Activated gamma-delta T cell treated with anti-CD3 and anti-CD28 coated beads, Interleukin-2, amount 50 U/mL, for 16 hours (primary cell): Measurements from ENCODE around the gene PCBP3.

Source experiments
- DNase-seq: peaks from one replicate; pipeline ENCODE4 v3.0.0-alpha.2; 2020; ENCODE audit warnings: low read depth

PCBP3 gene

DNA sequence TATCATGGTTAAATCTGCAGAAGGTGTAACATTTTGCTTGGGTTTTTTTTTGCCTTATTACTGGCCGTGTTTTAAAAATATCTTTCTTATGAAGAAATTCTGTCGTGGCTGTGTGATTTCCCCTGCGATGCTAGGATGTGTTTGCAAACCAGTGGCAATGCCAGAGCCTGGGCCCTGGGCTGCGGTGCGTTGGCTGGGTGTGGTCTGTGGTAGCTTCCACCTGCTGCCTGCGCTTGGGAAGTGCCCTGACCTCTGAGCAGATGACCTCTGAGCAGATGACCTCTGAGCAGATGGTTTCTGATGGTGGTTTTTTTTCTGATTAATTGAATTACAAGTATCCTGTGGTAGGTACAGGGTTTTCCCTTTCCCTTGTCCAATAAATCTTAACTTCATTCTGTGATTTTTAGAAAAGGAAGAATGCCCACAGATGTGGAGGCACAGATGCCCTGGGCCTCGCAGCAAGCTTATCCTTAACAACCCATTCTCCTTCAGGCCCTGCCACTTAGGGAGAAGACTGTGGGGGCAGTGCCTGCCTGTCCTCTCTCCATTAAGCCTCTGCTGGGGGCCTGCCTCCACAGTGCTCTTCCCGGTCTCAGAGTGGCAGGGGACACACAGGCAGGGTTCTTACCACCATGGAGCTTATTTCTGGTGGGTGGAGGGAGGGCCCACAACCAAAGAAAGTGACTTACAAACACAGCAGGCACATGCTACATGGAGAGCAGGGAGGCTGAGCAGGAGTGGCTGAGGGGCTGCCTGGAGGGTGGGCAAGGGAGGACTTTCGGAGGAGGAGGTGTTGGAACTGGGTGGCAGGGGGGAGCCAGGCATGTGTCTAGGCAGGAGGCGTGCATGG, 81.7 kb downstream of the PCBP3 start:
- DNase-seq: no peak

DNA sequence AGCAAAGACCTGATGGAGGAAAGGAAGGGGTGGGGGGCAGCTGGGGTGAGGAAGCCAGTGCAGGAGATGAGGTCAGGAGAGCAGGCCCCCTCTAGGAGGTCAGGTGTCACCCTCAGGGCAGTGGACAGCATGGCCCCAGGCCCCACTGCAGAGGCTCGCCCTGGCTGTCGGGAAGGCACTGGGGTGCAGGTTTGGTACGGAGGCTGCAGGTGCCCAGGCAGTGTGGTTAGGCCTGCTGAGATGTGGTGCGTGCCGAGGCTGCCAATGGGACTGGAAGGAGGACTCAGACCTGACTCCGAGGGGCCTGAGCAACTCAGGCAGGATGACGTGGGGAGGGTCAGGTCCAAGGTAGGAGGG, 82.3 kb downstream of the PCBP3 start:
- DNase-seq: no peak

DNA sequence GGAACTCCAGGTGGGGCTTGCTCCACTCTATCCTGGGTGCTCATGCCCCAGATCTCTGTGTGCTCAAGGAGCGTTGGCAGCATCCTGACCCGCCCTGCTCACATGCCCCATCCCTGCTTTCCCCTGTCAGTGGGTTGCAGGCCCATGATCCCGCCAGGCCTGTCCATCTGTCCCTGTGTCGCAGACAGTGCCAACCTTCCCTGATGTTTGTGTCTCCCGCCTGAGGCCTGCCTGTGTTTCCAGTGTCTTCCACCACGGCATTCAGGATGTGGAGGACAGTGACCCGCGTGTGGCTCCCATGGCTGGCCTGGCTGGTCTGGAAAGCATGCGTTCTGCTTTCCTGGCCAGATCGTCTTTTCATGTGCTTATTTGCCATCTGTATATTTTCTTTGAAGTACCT, 82.9 kb downstream of the PCBP3 start:
- DNase-seq: no peak

DNA sequence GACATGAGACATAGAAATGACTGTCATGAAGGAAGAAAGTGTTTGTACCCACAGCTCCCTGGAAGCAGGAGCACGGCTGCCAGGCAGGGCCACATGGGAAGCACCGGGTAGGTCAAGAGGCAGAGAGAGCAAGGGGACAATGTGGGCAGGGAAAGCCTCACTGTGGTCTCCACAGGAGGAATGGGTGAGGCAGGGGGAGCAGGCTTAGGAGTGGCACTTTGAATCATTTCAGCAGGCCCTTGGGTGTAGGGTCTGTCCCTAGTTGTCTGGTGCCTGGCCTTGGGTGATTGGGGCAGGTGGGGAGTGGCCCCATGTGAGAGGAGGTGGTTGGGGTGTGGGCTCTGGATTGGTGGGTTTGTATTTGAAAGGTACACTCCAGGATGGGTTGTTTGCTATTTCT, 83.9 kb downstream of the PCBP3 start:
- no peak for DNase-seq

DNA sequence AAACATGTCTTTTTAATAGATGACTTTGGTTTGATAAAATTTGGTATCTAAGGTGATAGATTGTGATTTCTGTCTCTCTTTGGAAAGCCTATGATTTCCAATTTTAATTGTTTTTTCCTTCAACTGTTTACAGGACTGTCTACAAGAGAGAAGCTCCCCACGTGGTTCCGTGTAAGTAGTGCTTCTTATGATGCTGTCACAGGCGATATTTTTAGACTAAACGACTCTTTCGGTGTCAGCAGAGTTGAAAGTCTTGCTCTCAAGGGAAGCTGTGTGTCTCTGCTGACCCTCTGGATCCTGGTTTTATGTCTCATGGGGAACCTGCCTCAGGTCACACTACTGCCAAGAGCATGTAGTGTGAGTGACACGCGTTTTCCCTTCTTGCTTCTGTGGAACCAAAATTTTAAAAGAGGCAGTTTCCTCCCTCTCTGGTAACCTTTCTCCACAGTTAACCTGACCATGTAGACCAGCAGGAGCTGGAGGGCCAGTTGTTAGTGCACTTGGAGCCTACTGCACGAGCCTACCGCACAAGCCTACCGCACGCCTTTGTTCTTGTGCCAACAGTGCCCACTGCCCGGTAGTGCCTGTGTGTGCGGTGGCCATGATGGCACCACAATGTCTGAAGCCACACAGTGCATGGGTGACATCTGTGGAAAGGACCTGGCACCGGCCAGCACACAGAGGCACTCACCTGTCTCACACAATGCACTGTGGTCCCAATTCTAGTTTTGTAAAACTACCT, 91.9 kb downstream of the PCBP3 start:
- no peak for DNase-seq

DNA sequence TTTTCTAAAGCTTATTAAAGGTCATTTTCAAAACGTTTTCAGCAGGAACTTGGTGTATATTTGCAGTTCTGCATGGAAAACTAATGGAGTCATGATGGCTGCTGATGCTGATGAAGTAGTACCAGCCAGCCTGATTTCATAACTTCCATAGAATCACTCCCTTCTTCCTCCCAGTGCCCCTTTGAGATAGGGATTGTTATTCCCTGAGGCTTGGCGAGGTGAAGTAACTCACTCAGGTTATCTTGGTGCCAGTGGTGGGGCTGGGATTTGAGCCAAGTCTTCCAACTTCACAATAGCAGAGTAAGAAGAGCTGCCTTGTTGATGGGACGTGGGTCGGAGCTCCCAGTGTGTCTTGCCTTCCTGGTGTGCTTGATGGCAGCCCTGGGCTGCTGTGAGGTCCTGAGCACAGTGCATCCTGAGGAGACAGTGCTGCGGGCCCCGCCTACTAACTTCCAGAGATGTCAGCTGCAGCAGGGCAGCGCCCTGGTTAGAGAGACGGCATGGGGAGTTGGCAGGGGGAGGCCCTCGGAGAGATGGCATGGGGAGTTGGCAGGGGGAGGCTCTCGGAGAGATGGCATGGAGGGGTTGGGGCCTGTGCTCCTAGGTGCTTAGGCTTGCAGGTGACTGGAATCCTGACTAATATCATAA, 92.6 kb downstream of the PCBP3 start:
- DNase-seq: no peak

DNA sequence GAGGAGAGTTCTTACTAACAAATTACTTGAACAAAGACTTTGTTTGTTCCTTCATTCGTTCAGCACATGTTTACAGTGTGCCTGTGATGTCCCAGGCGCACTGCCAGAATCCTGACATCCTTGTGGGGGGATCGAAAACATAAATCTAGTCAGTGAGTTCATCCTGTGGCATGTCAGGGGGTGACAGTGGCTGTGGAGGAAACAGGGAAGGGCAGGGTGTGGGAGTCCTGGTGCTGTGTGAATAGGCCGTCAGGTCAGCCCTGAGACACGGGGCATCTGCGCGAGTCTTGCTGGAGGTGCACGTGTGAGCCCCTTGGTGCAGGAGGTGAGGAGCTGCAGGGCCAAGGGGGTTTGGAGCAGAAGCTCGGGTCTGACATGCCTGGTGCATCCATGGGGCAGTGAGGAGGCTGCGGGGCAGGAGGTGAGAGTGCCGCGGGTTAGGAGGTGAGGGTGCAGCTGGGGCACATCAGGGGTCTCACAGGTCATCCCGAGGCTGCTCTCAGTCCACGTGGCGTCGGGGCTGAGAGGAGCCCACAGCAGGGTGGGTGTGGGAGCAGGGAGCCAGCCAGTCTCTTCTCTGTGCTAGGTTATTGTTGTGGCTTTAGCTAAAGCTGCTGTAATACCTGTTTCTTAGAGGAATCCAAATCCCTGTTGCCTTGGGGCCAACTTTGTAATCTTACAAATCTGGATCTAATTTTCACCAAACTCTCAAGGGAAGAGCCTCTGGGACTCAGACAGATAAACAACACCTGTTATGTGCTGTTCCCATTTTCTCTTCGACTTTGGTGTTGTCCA, 93.4 kb downstream of the PCBP3 start:
- DNase-seq: no peak

DNA sequence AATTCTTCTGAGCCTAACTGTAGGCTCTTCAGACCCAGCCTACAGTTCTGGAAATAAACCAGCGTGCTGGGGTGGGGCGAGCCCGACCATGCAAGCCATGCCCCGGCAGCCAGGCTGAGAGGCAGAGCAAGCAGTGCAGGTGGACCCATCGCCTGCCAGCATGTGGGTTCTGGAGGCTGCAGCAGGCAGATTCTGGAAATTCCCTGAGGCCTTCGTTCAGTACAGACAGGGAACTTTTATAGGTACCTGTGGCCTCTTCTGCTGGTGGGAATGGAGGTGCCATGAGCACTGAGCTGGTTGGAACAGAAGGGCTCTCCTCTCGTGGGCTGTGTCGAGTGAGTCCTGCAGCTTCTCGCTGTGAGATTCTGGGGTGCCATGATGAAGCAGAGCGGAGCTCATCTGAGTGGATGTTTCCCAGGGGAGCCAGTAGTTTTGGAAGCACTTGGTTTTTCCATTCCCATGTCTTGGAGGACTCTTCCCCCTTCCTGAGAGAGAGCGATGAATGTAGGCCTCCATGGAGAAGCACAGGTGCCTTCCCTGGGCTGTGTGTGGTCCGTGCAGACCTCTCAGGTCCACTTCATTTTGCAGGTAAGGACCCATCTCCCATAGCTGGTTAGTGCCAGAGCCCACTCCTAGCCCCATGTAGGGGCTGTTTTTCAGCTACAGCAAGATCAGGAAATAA, 94.1 kb downstream of the PCBP3 start:
- no peak for DNase-seq

DNA sequence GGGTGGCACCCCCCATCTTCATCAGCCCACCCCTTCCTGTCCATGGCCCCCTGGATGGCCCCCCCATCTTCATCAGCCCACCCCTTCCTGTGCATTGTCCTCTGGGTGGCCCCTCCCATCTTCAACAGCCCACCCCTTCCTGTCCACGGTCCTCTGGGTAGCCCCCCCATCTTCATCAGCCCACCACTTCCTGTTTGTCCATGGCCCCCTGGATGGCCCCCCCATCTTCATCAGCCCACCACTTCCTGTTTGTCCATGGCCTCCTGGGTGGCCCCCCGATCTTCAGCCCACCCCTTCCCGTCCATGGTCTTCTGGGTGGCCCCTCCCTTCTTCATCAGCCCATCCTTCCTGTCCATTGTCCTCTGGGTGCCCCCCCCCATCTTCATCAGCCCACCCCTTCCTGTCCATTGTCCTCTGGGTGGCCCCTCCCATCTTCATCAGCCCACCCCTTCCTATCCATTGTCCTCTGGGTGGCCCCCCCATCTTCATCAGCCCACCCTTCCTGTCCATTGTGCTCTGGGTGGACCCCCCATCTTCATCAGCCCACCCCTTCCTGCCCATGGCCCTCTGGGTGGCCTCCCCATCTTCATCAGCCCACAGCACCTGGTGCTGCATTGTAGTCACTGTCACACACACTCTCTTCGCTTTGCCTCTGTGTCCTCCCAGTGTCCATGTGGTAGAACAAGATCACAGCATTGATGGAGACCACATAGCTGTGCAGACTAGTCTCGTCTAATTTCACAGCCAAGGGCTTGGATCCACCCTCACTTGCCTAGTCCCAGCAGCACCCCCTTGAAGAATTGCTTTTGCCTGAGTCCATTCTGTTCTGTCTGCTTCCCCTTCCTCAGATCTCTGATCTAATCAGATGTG, 95.9 kb downstream of the PCBP3 start:
- no peak for DNase-seq

DNA sequence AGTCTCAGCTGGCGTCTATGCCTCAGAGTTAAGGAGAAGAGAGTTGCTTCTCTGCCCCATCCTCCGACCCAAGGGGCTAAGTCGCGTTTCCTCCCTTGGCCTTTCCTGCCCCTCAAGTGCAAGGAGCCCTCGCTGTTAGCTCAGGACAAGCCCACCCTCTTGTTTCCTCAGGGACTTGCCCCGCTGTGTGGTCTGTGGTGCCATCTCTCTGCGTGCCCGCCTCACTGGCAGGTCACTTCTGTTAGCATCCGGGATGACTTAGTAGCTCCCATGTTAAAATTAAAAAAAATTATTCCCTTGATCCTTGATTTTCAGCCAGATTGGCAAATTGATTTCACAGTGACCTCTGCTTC, 96.5 kb downstream of the PCBP3 start:
- DNase-seq: no peak

DNA sequence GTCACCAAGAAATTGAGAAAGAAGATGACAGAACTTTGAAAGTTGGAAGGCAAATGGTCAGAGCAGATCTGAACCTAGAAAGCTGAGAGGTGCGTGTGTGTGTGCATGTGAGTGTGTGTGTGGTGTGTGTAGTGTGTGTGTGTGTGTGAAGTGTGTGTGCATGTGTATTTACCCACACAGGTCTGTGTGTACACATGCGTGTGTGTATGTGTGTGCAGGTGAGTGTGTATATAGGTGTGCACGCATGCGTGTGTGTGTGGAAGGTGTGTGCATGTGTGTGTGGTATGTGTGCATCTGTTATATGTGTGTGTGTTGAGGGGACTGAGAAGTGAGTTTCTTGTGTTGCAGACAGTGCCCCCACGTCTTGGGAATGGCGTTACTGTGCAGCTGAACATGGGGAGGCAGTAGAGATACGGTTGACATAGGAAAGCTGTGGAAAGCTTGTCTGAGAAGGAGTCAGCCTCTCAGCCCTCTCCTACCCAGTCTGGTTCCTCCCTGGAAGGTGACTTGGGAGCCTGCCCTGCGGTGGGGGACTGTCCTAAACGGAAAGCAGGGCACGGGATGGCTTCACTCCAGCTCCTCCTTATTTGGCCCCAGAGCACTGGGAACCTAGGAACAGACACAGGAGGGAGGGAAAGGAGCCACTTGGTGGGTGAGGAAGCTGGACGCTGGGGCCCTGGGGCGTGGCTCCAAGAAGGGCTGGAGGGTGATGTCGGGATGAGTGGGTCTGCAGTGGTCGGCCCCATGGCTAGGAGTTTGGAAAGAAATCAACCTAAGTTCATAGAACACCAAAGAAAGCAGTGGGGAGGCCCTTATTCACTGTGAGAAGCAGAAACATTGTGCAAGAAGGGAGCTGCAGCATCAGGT, 97.2 kb downstream of the PCBP3 start:
- no peak for DNase-seq

DNA sequence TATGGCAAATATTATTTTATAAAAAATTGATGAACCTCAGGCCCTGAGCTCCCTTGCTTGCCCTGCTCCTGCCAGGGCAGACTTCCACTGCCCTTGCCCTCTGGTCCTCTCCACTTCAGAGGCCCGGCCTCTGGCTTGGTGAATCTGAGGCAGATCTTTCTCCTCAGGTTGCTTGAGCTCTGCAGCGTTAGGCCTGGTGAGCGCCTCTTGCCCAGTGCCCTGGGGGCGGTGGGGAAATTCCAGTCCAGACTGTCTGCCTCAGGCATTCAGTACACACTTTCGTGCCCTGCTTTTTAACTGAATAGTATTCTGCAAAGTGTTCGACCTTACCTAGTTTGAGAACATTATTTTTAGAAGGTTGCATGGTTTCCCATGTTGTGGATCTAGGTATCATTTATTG, 98.2 kb downstream of the PCBP3 start:
- DNase-seq: no peak

DNA sequence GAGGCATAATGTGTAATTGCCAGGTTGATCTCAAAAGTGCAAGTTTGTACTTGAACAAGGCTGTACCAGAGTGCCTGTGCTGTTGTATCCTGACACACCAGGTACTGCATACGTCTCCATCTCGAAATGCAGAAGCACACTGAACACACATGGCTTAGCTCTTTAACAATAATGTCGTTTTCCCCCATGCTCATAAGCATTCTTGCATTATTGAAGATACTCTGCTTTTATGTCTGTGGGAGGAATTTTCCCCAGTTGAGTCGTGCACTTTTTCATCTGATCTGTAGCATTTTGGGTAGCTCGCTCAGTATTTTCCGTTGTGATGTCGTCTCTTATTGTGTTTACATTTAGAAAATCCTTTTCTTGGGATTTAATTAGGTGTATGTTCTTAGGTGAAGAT, 98.7 kb downstream of the PCBP3 start:
- DNase-seq: no peak

DNA sequence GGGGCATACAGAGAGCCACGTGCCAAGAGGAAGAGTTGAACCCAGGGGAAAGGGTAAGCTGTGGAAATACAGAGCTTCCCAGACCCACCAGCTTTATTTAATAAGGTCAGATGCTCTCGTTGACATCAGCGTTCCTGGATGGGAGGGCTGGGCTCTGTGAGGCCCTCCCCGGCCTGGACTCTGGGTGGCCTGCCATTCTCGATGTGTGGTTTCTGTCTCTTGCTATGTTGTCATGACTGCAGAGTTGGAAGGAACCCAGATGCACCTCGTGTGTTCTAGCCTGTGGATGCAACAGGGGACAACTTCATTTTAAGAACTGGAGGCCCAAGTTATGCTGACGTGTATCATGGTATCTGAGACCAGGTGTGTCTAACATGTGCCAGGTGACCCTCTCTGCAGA, 101.7 kb downstream of the PCBP3 start:
- DNase-seq: no peak

DNA sequence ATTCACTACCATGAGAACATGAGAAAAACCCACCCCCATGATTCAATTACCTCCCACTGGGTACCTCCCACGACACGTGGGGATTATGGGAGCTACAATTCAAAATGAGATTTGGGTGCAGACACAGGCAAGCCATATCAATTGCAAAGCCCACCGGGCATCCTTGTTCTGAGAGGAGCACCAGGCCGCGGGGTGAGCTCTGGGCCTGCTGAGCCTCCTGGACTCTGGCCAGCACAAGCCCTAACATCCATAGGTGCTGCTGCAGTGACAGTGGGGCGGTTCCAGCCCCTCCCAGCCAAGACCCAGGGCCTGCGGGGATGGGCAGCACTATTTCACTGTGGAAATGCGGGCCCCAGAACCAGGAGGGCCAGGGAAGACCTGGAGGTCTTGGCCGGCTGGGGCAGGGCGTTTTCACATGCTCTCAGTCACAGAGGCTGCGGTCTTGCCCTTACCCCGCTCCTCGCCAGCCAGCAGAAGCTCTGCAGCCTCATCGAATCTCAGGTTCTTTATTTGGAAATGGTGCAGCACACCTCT, 103.8 kb downstream of the PCBP3 start:
- no peak for DNase-seq

DNA sequence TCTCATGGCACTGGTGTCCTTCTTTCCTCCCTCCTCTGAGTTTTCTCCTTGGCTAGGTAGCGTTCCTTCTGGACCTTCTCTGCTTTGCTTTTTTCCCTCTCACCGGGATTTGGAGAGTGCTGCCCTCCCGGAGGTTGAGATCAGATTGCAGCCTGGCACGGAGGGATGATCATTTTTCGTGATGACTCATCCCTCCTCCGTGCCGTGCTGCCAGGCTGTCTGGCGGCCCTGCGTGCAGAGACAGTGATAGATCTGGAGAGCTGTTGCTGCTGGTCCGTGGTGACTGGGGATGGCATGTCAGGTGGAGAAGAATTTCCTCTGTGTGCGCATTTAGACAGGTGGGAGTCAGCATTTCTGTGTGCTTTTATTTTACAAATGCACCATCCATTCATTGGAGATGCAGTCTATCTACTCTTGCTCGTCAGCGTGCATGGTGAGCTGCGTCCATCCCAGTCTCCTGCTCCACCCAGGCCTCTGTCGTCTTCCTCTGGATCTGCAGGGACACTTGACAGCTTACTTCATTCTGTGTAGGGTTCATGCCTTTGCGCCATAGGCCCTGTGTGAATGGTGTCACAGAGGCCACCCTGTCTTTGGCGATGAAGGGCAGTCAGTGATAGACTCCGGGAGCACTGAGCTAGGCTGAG, 104.4 kb downstream of the PCBP3 start:
- no peak for DNase-seq

DNA sequence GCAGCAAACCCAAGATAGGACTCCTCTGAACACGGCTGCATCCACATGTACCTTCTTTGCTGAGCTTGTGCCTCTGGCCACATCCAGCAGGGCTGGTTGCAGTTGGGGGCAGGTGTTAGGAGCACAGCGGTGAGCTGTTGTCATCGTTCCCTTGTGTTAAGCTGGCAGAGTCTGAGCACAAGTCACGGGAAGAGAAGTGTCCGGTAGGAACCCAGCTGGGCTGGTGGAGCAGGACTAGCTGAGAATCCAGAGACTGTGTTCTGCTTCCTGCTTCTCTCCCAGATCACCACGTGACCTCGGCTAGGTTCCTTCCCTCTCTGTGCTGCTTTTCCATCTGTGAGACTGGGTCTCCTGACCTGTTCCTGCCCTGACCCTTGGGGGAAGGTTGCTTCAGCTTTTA, 105.1 kb downstream of the PCBP3 start:
- DNase-seq: no peak

DNA sequence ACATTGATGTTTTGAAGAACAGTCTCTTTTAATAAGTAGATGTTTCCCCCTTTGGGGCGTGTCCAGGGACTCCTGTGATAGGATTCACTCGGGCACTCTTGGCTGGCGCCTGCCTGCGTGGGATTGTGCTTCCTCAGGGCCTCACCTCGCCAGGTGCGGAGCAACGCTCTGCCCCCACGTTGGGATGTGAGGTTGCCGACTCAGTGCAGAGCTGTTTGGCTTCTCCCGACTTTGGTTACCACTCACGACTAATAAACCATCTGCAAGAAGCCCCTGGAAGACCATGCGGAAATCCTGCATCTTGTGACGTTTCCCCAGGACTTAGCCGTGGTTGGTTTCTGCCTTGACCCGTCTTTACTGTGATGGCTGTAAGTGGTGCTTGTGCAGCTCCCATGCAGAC, 106.4 kb downstream of the PCBP3 start:
- no peak for DNase-seq

DNA sequence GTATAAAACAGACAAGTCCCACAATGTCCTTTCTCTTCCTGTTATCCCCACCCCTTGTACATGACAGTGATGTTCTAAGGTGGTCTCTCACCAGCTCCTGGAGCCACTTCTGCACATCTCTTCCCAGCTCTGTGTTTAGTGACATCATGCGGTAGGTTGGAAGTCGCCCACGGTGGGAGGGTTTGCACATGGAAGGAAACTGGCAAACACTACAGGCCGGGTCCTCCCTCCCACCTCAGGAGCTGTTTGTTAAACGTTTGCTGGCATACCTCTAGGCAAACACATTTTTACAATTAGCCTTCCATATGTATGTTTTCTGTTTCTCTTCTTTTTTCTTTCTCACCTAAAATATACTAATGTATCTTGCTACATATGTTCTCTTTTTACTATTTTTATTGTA, 107.4 kb downstream of the PCBP3 start:
- DNase-seq: no peak
